ENCODE data around the gene SLC25A12. TPM values are rescaled to one million over a fixed set of nuclear protein-coding genes. Genes with fewer than 3 reads are reported as not detected.

Gene SLC25A12
- total RNA-seq, 1 experiment from 2014 or later = 5.3 TPM

DNA sequence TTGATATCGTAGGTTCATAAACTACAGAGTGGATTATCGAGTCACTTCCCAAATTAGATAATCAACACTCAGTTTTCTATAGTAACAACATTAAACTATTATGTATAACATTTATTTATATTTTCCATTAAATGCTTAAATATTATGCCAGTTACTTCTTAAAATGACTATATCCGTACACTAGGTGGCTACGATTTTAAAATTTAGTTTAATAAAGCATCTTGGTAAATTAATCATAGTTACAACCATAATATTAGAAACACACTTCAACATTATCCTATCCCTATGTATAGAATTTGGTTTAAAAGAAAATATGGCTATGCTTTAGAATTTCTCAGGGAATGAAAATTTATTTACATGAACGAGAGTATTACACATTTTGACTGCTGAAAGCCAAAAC, 80.3 kb downstream of the SLC25A12 start:
- no peak for DNase-seq
- no peak overlapping the region for H3K4me3 Mint-ChIP-seq (ENCODE audit: unreplicated experiment)
- Histone ChIP-seq H3K4me3 (ENCODE audit: low read depth, low read length) (no peak overlapping the region), H3K36me3 (ENCODE audit: control insufficient read depth, insufficient read depth, low read length) (no peaks in the 10 kb centered on the region), H3K9me3 (no peaks in the 10 kb centered on the region), H3K4me1 (no peaks in the 10 kb centered on the region), H3K27me3 (replicated peaks; ENCODE audit: control insufficient read depth, insufficient read depth, low read length) (no peaks in the 10 kb centered on the region)
- BruUV-seq (replicated peaks) = no TSS peak
- H3K27ac Mint-ChIP-seq (ENCODE audit: unreplicated experiment) = no peak overlapping the region
- H3K4me1 Mint-ChIP-seq (ENCODE audit: low read depth, unreplicated experiment) = no peaks in the 10 kb centered on the region
- intact Hi-C loops (cut with micrococcal nuclease; ENCODE audit: unreplicated experiment) = loop anchor here (10.0 kb wide), 1 partner anchor 239 kb away; no protein-coding TSS in a partner anchor
- TF ChIP-seq, protein P1, sequence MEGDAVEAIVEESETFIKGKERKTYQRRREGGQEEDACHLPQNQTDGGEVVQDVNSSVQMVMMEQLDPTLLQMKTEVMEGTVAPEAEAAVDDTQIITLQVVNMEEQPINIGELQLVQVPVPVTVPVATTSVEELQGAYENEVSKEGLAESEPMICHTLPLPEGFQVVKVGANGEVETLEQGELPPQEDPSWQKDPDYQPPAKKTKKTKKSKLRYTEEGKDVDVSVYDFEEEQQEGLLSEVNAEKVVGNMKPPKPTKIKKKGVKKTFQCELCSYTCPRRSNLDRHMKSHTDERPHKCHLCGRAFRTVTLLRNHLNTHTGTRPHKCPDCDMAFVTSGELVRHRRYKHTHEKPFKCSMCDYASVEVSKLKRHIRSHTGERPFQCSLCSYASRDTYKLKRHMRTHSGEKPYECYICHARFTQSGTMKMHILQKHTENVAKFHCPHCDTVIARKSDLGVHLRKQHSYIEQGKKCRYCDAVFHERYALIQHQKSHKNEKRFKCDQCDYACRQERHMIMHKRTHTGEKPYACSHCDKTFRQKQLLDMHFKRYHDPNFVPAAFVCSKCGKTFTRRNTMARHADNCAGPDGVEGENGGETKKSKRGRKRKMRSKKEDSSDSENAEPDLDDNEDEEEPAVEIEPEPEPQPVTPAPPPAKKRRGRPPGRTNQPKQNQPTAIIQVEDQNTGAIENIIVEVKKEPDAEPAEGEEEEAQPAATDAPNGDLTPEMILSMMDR (IDR thresholded peaks at IDR 0.05; ENCODE audit: insufficient read depth in 1 of 2, low read depth in 1 of 2, low read length in 1 of 2, severe bottlenecking in 1 of 2, unreplicated experiment in 1 of 2) = no peak
- H3K36me3 Mint-ChIP-seq (ENCODE audit: insufficient read depth, unreplicated experiment) = no peaks in the 10 kb centered on the region
- POLR2A ChIA-PET = no interaction called here
- CTCF ChIA-PET = no interaction called here
- no peaks in the 10 kb centered on the region for H3K27me3 Mint-ChIP-seq (ENCODE audit: insufficient read depth, unreplicated experiment)
- no peaks in the 10 kb centered on the region for H3K9me3 Mint-ChIP-seq (ENCODE audit: unreplicated experiment)

DNA sequence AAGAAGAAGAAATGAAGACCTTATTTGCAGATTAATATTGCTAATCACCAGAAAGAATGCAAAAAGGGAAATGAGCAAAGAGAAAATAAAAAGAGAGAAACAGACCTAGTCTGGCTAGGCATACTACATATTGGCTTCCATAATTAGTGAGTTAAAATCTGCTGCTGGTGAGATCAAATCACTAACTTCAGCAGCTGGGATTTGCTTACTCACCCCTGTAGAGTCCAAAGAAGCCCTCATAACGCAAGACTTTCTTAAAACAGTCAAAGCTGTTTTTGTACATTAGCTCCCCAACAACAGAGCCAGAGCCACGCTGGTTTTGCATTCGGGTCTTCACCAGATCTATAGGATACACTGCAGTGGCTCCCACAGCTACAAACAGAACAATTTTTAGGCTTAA, 80.9 kb downstream of the SLC25A12 start:
- Histone ChIP-seq H3K9me3 (no peaks in the 10 kb centered on the region), H3K4me3 (ENCODE audit: low read depth, low read length) (no peak overlapping the region), H3K4me1 (no peaks in the 10 kb centered on the region), H3K36me3 (ENCODE audit: control insufficient read depth, insufficient read depth, low read length) (no peaks in the 10 kb centered on the region), H3K27me3 (replicated peaks; ENCODE audit: control insufficient read depth, insufficient read depth, low read length) (no peaks in the 10 kb centered on the region)
- Mint-ChIP-seq H3K27ac (ENCODE audit: unreplicated experiment) (no peak overlapping the region), H3K36me3 (ENCODE audit: insufficient read depth, unreplicated experiment) (no peaks in the 10 kb centered on the region), H3K9me3 (ENCODE audit: unreplicated experiment) (no peaks in the 10 kb centered on the region), H3K27me3 (ENCODE audit: insufficient read depth, unreplicated experiment) (no peaks in the 10 kb centered on the region), H3K4me3 (ENCODE audit: unreplicated experiment) (no peak overlapping the region), H3K4me1 (ENCODE audit: low read depth, unreplicated experiment) (no peaks in the 10 kb centered on the region)
- ChIA-PET POLR2A (no interaction called here), CTCF (no interaction called here)
- intact Hi-C loops (cut with micrococcal nuclease; ENCODE audit: unreplicated experiment) = loop anchor here (10.0 kb wide), 1 partner anchor 238 kb away; no protein-coding TSS in a partner anchor
- TF ChIP-seq, protein P1 (IDR thresholded peaks at IDR 0.05; ENCODE audit: insufficient read depth in 1 of 2, low read depth in 1 of 2, low read length in 1 of 2, severe bottlenecking in 1 of 2, unreplicated experiment in 1 of 2) = no peak
- no peak for DNase-seq
- no TSS peak for BruUV-seq (replicated peaks)

DNA sequence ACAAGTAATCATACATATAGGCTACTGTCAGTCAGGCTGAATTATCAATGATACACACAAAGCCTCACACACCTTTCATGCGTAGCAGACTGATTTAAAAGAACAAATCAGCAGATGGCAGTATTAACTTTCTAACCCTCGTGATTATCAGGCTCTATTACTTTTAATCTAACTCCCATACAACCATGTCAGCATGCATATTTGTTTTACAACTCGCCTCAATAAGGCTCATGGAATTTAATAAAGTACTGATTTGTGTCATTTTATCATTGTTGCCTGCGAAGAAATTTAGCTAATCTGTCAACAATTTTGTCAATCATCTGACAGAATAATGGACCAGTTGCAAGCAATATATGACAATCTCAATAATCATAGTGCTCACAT, 82.8 kb downstream of the SLC25A12 start:
- no peaks in the 10 kb centered on the region for H3K36me3 ChIP-seq (ENCODE audit: control insufficient read depth, insufficient read depth, low read length)
- intact Hi-C loops (cut with micrococcal nuclease; ENCODE audit: unreplicated experiment) = loop anchor here (1.0 to 10.0 kb wide), 3 partner anchors 236 to 654 kb away; no protein-coding TSS in a partner anchor
- no peak overlapping the region for H3K27ac Mint-ChIP-seq (ENCODE audit: unreplicated experiment)
- TF ChIP-seq, protein P1 (IDR thresholded peaks at IDR 0.05; ENCODE audit: insufficient read depth in 1 of 2, low read depth in 1 of 2, low read length in 1 of 2, severe bottlenecking in 1 of 2, unreplicated experiment in 1 of 2) = peak; percentile 34 to 41
- H3K4me1 Mint-ChIP-seq (ENCODE audit: low read depth, unreplicated experiment) = no peaks in the 10 kb centered on the region
- DNase-seq = peak in 1 of 2 experiments; percentile 26
- H3K27me3 Mint-ChIP-seq (ENCODE audit: insufficient read depth, unreplicated experiment) = no peaks in the 10 kb centered on the region
- H3K9me3 Mint-ChIP-seq (ENCODE audit: unreplicated experiment) = no peaks in the 10 kb centered on the region
- no peaks in the 10 kb centered on the region for H3K27me3 ChIP-seq (replicated peaks; ENCODE audit: control insufficient read depth, insufficient read depth, low read length)
- no peaks in the 10 kb centered on the region for H3K9me3 ChIP-seq
- ChIA-PET POLR2A (no interaction called here), CTCF (interaction anchor here (0.8 kb wide), 1 partner anchor 293 kb away, joined by 3 read pairs; no protein-coding TSS in a partner anchor)
- no TSS peak for BruUV-seq (replicated peaks)
- no peak overlapping the region for H3K4me3 Mint-ChIP-seq (ENCODE audit: unreplicated experiment)
- no peak overlapping the region for H3K4me3 ChIP-seq (ENCODE audit: low read depth, low read length)
- H3K36me3 Mint-ChIP-seq (ENCODE audit: insufficient read depth, unreplicated experiment) = no peaks in the 10 kb centered on the region
- H3K4me1 ChIP-seq = peaks cover 4% of the 10 kb centered on the region
